Cardiac muscle cell (in vitro differentiated cells and primary cell): Measurements from ENCODE around the gene ZBTB49. TPM values are rescaled to one million over a fixed set of nuclear protein-coding genes. Genes with fewer than 3 reads are reported as not detected.

Experiments
- DNase-seq, 2 donors: peaks; one replicate each; pipeline versions ENCODE4 v3.0.0 to v3.0.0-alpha.2; 2010 to 2017; ENCODE audit warnings: low read depth in 1 of 2, low spot score in 1 of 2
- H3K27ac ChIP-seq: fragments of 200-600 bp; sonication (generic); 2 replicates; pipeline ENCODE4 v1.5.1; 2016
- H3K27me3 ChIP-seq: fragments of 200-600 bp; sonication (generic); 2 replicates; pipeline ENCODE4 v1.6.0; 2016; ENCODE audit warnings: control low read depth
- H3K36me3 ChIP-seq: fragments of 200-600 bp; sonication (generic); 2 replicates; pipeline ENCODE4 v1.5.1; 2016; ENCODE audit warnings: control low read depth
- H3K4me1 ChIP-seq: fragments of 200-600 bp; sonication (generic); 2 replicates; pipeline ENCODE4 v1.8.1; 2017; ENCODE audit warnings: low read depth, mild to moderate bottlenecking, mixed run types
- H3K4me3 ChIP-seq: fragments of 200-600 bp; sonication (generic); 2 replicates; pipeline ENCODE4 v1.5.1; 2016; ENCODE audit warnings: mild to moderate bottlenecking
- H3K9me3 ChIP-seq: fragments of 200-600 bp; sonication (generic); 2 replicates; pipeline ENCODE4 v1.5.1; 2017; ENCODE audit warnings: low read depth, mild to moderate bottlenecking, control low read depth
- polyA plus RNA-seq: library from polyadenylated mRNA; unstranded; fragments of >200 nt; fragmentation: Nextera tagmentation; extraction: Ambion mirVana; gene quantifications from 2 replicates; pipeline ENCODE4 v1.2.1, GENCODE V29; 2016
- total RNA-seq: library from RNA; depleted of rRNA; stranded (reverse); fragments of >200 nt; gene quantifications from 2 replicates; pipeline ENCODE4 v1.2.3, GENCODE V29; 2016
- TF ChIP-seq, protein P1 (sequence below): IDR thresholded peaks from 2 replicates; pipeline ENCODE4 v1.5.1; 2012; ENCODE audit warnings: low read depth, mild to moderate bottlenecking, low read length

The ZBTB49 gene
- total and polyA plus RNA-seq, 2 experiments from 2014 or later = 6.0 to 7.7 TPM

DNA sequence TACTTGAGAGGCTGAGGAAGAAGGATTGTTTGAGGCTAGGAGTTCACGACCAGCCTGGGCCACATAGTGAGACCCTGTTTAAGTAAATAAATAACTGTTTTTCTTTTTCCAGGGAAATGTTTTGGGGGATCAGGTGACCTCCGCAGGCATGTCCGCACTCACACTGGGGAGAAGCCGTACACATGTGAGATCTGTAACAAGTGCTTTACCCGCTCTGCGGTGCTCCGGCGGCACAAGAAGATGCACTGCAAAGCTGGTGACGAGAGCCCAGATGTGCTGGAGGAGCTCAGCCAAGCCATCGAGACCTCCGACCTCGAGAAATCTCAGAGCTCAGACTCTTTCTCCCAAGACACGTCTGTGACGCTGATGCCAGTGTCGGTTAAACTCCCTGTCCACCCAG lies 30.5 kb downstream of the ZBTB49 start:
- no peak for DNase-seq

DNA sequence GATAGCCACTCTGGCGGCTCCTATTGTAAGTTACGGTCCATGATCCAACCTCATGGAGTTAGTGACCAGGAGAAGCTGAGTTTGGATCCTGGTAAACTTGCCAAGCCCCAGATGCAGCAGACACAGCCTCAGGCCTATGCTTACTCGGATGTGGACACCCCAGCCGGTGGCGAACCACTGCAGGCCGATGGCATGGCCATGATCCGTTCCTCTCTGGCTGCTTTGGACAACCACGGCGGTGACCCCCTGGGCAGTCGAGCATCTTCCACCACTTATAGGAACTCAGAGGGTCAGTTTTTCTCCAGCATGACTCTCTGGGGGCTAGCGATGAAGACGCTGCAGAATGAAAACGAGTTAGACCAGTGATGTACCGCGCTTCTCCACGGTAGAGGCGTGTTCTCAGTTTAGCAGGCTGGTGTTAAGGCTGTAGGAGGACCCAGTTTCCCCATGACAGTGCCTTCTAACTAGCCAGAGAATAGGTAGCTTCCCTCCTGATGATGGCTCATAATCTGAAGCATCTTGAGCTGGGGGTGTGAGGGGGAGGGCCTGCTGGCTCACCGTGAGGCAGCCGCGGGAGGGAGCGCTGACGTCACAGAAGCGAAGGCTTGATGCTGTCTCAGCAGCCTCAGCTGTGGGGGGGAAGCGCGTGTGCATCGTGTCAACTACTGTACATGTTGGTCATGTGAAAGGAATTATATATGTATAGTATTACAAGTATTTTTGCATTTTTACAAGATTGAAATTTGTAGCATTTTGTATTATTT lies 31.1 kb downstream of the ZBTB49 start:
- H3K9me3 ChIP-seq = no peaks in the 10 kb centered on the region
- no peak for DNase-seq
- H3K27ac ChIP-seq = no peak overlapping the region
- H3K36me3 ChIP-seq = peaks cover 2% of the 10 kb centered on the region
- TF ChIP-seq, protein P1, sequence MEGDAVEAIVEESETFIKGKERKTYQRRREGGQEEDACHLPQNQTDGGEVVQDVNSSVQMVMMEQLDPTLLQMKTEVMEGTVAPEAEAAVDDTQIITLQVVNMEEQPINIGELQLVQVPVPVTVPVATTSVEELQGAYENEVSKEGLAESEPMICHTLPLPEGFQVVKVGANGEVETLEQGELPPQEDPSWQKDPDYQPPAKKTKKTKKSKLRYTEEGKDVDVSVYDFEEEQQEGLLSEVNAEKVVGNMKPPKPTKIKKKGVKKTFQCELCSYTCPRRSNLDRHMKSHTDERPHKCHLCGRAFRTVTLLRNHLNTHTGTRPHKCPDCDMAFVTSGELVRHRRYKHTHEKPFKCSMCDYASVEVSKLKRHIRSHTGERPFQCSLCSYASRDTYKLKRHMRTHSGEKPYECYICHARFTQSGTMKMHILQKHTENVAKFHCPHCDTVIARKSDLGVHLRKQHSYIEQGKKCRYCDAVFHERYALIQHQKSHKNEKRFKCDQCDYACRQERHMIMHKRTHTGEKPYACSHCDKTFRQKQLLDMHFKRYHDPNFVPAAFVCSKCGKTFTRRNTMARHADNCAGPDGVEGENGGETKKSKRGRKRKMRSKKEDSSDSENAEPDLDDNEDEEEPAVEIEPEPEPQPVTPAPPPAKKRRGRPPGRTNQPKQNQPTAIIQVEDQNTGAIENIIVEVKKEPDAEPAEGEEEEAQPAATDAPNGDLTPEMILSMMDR = no peak
- peaks cover 5% of the 10 kb centered on the region for H3K4me1 ChIP-seq
- no peaks in the 10 kb centered on the region for H3K27me3 ChIP-seq
- H3K4me3 ChIP-seq = no peak overlapping the region

More for the DNA sequence above, 30.5 kb downstream of the ZBTB49 start:
- no peak overlapping the region for H3K27ac ChIP-seq
- TF ChIP-seq, protein P1 = no peak
- H3K4me3 ChIP-seq = no peak overlapping the region
- no peaks in the 10 kb centered on the region for H3K27me3 ChIP-seq
- H3K4me1 ChIP-seq = peaks cover 5% of the 10 kb centered on the region
- peaks cover 6% of the 10 kb centered on the region for H3K36me3 ChIP-seq
- H3K9me3 ChIP-seq = no peaks in the 10 kb centered on the region

DNA sequence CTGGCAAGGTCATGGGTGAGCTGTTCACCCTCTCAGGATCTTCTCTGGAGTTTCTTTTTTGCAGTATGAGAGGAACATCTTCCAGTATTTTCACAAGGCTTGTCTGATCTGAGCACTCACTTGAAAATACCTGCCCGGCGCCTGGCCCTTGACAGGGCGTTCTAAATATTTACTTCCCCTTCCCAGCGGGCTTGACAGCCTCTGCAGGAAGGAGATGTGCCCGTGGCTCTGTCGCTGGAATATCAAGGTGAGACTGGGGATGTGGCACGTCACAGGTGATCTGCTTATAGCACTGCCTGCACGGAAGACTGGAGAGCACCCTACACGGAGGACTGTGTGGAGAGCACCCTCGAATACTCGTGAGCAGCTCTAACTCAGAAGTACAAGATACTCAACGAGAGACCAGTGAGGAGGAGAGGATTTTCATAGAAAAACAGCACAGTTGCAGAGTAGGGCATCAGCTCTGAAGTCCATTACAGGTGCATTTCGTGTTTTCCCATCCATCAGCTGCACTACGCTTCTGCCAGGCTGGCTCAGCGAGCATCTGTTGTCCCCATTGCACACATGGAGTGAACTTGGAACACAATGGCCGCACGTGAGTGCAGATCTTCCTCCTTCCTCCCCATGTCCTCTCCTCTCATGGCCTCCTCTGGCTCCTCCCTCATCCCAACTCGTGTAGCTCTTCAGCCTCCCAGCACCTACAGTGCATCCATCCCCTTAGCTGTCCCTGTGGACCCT lies 32.1 kb downstream of the ZBTB49 start:
- H3K27me3 ChIP-seq = no peaks in the 10 kb centered on the region
- H3K9me3 ChIP-seq = no peaks in the 10 kb centered on the region
- DNase-seq = no peak
- peaks cover 2% of the 10 kb centered on the region for H3K36me3 ChIP-seq
- H3K27ac ChIP-seq = no peak overlapping the region
- TF ChIP-seq, protein P1 = no peak
- peaks cover 5% of the 10 kb centered on the region for H3K4me1 ChIP-seq
- no peak overlapping the region for H3K4me3 ChIP-seq

DNA sequence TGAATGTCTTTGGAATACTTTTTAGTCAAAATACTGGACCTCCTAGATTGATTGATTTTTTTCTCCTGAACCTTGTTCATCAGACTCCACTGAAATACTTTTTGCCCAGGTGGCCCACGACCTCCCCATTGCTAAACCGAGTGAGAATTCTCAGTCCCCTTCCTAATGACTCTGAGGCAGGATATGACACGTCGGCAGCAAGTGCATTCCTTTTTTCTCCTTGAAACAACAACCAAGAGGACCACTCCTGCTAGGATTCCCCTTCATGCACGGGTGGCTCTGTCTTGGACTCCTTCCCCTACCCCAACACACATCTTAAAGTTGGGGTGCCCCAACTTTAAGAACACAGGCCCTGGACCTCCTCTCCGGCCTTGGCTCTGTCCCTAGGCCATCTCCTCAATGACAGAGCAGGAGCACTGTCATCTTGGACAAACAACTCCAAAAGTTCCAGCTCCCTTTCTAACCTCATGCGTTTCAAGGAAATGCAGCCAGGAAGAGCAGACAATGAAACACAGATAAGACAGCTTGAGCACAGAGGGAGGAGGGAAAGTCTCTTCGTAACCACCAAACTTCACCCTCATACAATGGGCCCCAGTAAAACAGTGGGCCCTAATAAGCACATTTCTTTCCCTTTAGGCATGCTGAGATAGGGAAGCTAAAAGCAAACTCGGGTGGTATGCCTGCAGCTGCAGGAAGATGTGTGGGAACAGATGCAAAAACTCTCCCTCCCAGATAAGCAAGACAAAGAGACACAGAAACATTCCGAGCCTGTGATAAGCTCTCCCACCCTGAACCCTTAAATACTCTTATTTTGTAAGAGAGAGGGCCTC lies 33.9 kb downstream of the ZBTB49 start:
- Histone ChIP-seq H3K36me3 (peaks cover 2% of the 10 kb centered on the region), H3K4me3 (no peak overlapping the region), H3K27ac (peak overlapping the region; percentile 76), H3K27me3 (no peaks in the 10 kb centered on the region), H3K4me1 (peaks cover 5% of the 10 kb centered on the region), H3K9me3 (no peaks in the 10 kb centered on the region)
- DNase-seq = peak in 1 of 2 donors; percentile 86
- TF ChIP-seq, protein P1 = no peak

DNA sequence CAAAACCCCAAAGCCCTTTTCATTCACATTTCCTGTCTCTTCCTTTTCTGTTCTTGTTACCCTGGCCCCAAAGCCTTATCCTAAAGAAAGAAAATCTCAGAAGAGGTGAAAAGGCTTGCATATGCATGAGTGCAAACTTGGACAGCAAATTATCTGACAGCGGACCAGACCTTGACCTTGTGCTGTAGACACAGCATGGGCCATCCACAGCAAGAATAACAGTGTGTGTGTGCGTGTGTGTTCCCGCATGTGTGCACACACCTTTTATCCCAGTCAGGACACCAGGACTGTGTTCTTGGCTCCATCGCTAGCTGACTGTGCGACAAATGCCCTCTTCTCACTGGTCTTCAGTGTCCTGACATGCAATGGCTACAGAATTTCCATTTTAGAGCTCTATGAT lies 35.3 kb downstream of the ZBTB49 start:
- no peak for DNase-seq
- TF ChIP-seq, protein P1 = no peak
- H3K4me3 ChIP-seq = no peak overlapping the region
- peaks cover 5% of the 10 kb centered on the region for H3K4me1 ChIP-seq
- H3K36me3 ChIP-seq = peaks cover 2% of the 10 kb centered on the region
- no peaks in the 10 kb centered on the region for H3K9me3 ChIP-seq
- no peak overlapping the region for H3K27ac ChIP-seq
- no peaks in the 10 kb centered on the region for H3K27me3 ChIP-seq
